Stimulated activated naive B cell treated with anti-CD40 and anti-IgM and Interleukin-4, amounts not matched to agents 10 μg/mL and 1 μg/mL and 100 μg/mL, for 72 hours (primary cell): ENCODE measurements around the gene PAX5.

Source experiments
- ATAC-seq, 2 donors: fragments of 150-1000 bp; cut with Tn5 transposase; replicated peaks; 2 replicates each; pipeline ENCODE4 v1.10.0; 2021; ENCODE audit warnings: moderate library complexity in 1 of 2
- DNase-seq: peaks from one replicate; pipeline ENCODE4 v3.0.0; 2021
- H3K27ac Mint-ChIP-seq: one replicate; pipeline ENCODE4 v1.8.0; 2022; ENCODE audit warnings: mild to moderate bottlenecking, mixed read lengths
- H3K27me3 Mint-ChIP-seq, 2 donors: one replicate each; pipeline ENCODE4 v1.8.0; 2022; ENCODE audit warnings: mixed read lengths in 2 of 2
- H3K36me3 Mint-ChIP-seq, 2 donors: one replicate each; pipeline ENCODE4 v1.8.0; 2022; ENCODE audit warnings: mixed read lengths in 2 of 2, mild to moderate bottlenecking in 1 of 2
- H3K4me1 Mint-ChIP-seq, 2 donors: one replicate each; pipeline ENCODE4 v1.8.0; 2022; ENCODE audit warnings: mixed read lengths in 2 of 2, mild to moderate bottlenecking in 1 of 2
- H3K4me3 Mint-ChIP-seq, 2 donors: one replicate each; pipeline ENCODE4 v1.8.0; 2022; ENCODE audit warnings: mild to moderate bottlenecking in 2 of 2, mixed read lengths in 2 of 2, moderate library complexity in 1 of 2
- H3K9me3 Mint-ChIP-seq, 2 donors: one replicate each; pipeline ENCODE4 v1.8.0; 2022; ENCODE audit warnings: mixed read lengths in 2 of 2, mild to moderate bottlenecking in 1 of 2

Gene PAX5

GRCh38 chr9:37033141-37033540 is 927 bp downstream of the PAX5 start:
- H3K36me3 Mint-ChIP-seq = peaks cover 34 to 60% of the 10 kb centered on the region in 2 donors
- peak overlapping the region; percentile 89 to 91 for H3K4me3 Mint-ChIP-seq
- H3K27ac Mint-ChIP-seq = peak overlapping the region; percentile 96
- no peak for DNase-seq
- no peaks in the 10 kb centered on the region for H3K27me3 Mint-ChIP-seq
- H3K4me1 Mint-ChIP-seq = peaks cover 45 to 61% of the 10 kb centered on the region in 2 donors
- H3K9me3 Mint-ChIP-seq = no peaks in the 10 kb centered on the region
- no peak for ATAC-seq

DNA sequence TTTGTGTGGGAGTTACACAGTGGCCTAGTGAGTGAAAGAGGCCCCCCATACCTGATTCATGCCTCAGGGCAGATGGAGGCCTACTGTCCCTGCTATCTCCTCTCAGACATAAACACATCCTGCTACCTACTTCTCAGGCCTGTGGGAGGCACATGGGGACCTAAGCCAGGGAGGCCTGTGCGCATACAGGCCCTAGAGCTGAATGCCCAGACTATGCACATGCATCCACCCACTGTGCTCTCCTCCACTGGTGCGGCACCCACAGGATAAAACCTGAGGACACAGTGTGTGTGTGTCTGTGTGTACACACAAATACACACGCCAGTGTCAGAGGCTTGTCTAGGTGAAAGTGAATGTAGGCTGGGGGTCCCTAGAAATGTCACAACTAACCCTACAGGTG is 1.4 kb downstream of the PAX5 start:
- peak; percentile 30 to 36 for ATAC-seq
- Mint-ChIP-seq H3K4me3 (peak overlapping the region; percentile 89 to 91), H3K9me3 (no peaks in the 10 kb centered on the region), H3K36me3 (peaks cover 36 to 62% of the 10 kb centered on the region in 2 donors), H3K4me1 (peaks cover 47 to 61% of the 10 kb centered on the region in 2 donors), H3K27me3 (no peaks in the 10 kb centered on the region), H3K27ac (peak overlapping the region; percentile 96)
- DNase-seq = peak; percentile 65

- H3K36me3 Mint-ChIP-seq = peaks cover 37 to 62% of the 10 kb centered on the region in 2 donors
- no peaks in the 10 kb centered on the region for H3K27me3 Mint-ChIP-seq
- no peaks in the 10 kb centered on the region for H3K9me3 Mint-ChIP-seq
- ATAC-seq (no peak), DNase-seq (no peak)
- H3K27ac Mint-ChIP-seq = peak overlapping the region; percentile 96
- H3K4me1 Mint-ChIP-seq = peaks cover 43 to 63% of the 10 kb centered on the region in 2 donors
- H3K4me3 Mint-ChIP-seq = peak overlapping the region; percentile 89 to 91
These were observed 2.2 kb downstream of the PAX5 start for GRCh38 chr9:37031902-37032301.

DNA sequence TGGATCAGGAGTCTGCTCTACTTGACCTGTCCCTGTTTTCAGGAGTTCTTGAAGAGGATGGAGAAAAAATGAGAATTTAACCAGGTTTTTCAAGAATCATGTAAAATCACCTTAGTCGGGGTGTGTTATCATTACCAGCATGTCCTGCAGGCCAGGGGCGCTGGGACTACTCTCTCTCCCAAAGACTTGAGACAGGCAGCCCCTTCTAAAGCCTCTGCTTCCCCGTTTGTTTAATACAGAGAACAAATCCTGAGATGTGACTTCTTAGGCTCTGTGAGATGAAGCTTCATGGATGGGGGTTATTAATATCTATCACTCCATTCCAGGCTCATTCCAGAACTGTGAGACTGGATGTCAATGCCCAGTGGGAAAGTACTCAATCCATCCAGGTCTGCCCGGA is 3.0 kb downstream of the PAX5 start:
- Mint-ChIP-seq H3K4me3 (peak overlapping the region; percentile 89 to 91), H3K36me3 (peaks cover 39 to 63% of the 10 kb centered on the region in 2 donors), H3K9me3 (no peaks in the 10 kb centered on the region), H3K4me1 (peaks cover 41 to 58% of the 10 kb centered on the region in 2 donors), H3K27ac (peak overlapping the region; percentile 96), H3K27me3 (no peaks in the 10 kb centered on the region)
- ATAC-seq = no peak
- DNase-seq = no peak

- Mint-ChIP-seq H3K27ac (peak overlapping the region; percentile 97), H3K4me3 (peak overlapping the region; percentile 89 to 91), H3K27me3 (no peaks in the 10 kb centered on the region), H3K9me3 (no peaks in the 10 kb centered on the region), H3K4me1 (peaks cover 38 to 58% of the 10 kb centered on the region in 2 donors), H3K36me3 (peaks cover 40 to 63% of the 10 kb centered on the region in 2 donors)
- DNase-seq (peak; percentile 44), ATAC-seq (peak; percentile 6)
These were observed 3.5 kb downstream of the PAX5 start for GRCh38 chr9:37030611-37030939.

- Mint-ChIP-seq H3K9me3 (no peaks in the 10 kb centered on the region), H3K36me3 (peaks cover 44 to 64% of the 10 kb centered on the region in 2 donors), H3K4me3 (peak overlapping the region; percentile 89 to 91), H3K4me1 (peaks cover 38 to 57% of the 10 kb centered on the region in 2 donors), H3K27me3 (no peaks in the 10 kb centered on the region), H3K27ac (peak overlapping the region; percentile 97)
- DNase-seq (peak; percentile 47), ATAC-seq (peak in 1 of 2 donors; percentile 5)
These were observed 4.1 kb downstream of the PAX5 start for GRCh38 chr9:37029776-37030610.

DNA sequence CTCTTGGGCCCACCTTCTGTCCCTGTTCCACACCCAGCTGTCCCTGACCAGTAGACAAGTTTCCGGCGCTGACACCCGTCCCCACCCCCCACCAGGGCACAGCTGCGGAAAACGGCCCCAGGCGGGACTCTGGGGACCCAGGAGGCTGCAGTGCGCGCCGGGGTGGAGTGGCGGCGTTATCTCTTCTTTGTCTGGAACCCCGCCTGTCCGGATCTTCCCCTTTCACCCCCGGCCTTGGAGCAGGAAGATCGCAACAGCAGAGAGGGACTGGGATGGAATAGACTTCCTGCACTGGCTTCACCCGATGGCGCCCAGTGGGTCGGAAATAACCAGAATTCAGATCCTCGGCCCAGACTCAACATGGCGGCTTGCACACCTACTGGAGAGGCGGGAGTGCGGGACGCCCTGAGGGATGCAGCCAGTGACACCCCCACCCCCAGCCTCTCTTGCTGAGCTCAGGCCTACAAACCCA is 4.7 kb downstream of the PAX5 start:
- ATAC-seq (no peak), DNase-seq (no peak)
- Mint-ChIP-seq H3K27me3 (no peaks in the 10 kb centered on the region), H3K9me3 (no peaks in the 10 kb centered on the region), H3K27ac (peak overlapping the region; percentile 97), H3K4me3 (peak overlapping the region; percentile 89 to 91), H3K36me3 (peaks cover 50 to 67% of the 10 kb centered on the region in 2 donors), H3K4me1 (peaks cover 38 to 58% of the 10 kb centered on the region in 2 donors)

GRCh38 chr9:37028420-37029031 is 5.5 kb downstream of the PAX5 start:
- ATAC-seq = no peak
- no peak for DNase-seq
- no peaks in the 10 kb centered on the region for H3K27me3 Mint-ChIP-seq
- peak overlapping the region; percentile 98 for H3K27ac Mint-ChIP-seq
- no peaks in the 10 kb centered on the region for H3K9me3 Mint-ChIP-seq
- H3K36me3 Mint-ChIP-seq = peaks cover 54 to 73% of the 10 kb centered on the region in 2 donors
- H3K4me3 Mint-ChIP-seq = peak overlapping the region; percentile 89 to 91
- H3K4me1 Mint-ChIP-seq = peaks cover 45 to 66% of the 10 kb centered on the region in 2 donors

DNA sequence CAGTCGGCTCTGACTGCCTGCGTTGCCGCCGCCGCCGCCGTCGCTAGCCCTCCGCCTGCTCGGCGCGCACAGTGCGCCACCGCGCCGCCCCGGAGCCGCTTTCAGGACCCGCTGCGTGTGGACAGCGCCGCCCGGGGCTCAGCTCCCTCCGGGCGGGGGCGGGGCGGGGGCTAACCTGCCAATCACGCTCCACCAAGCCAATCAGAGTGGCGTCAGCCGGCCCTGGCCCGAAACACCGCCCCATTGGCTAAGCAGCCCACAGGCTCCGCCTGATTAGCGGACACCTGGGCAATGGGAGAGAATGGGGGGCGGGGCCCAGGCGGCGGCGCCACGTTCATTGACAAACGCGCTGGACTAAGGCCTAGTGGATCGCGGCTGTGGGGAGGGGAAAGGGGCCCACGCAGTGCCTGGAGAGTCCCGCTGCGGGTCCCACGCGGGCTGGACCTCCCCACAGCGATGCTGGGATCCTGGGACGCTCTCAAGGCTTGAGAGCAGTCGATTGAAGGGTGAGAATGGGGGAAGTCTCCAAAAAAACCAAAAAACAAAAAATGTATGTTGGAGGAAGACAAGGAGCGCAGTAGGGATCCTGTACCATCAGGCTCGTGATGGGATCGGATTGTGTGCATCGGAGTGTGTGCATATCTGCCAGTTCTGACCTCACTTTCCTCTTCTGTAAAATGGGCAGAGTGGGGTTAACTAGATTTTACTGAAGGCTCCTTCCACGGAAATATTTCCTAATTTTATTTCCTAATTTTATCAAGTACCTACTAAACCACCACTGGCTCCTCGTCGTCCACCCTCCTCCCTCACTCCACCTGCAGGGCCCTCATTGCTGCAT is 6.3 kb downstream of the PAX5 start:
- peak overlapping the region; percentile 98 for H3K27ac Mint-ChIP-seq
- H3K4me3 Mint-ChIP-seq = peak overlapping the region; percentile 89 to 91
- H3K4me1 Mint-ChIP-seq = peaks cover 50 to 72% of the 10 kb centered on the region in 2 donors
- DNase-seq (peak; percentile 98), ATAC-seq (peak; percentile 83 to 87)
- no peaks in the 10 kb centered on the region for H3K9me3 Mint-ChIP-seq
- peaks cover 57 to 73% of the 10 kb centered on the region in 2 donors for H3K36me3 Mint-ChIP-seq
- no peaks in the 10 kb centered on the region for H3K27me3 Mint-ChIP-seq

DNA sequence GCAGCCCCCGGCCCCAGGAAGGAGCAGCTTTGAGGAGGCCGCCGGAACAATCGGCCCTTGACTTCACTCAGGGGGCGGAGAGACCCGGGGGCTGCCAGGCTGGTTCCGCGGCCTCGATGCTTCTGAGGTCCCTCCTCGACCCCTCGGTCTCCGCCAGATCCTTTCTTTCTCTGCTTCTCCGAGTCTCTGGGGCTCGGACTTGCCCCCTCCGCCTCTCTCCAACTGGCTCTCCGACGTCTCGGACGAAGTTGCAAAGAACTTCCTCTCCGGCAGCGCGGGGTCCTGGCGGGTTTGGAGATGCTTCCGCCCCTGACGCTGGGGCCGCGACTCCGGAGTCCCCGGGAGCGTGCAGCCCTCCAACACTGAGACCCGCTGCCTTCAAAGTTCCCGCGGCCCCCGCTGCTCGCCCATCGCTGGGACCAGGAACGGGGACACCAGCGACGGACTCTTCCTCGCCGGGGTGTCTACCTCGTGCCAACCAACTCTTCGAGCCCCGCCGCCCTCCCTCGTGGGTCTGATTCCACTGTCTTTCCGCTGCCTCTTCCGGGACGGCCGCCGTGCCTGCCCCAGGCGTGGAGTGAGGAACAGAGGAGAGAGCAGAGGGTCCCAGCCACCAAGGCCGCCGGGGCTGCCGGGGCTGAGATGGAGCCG is 7.0 kb downstream of the PAX5 start:
- H3K4me3 Mint-ChIP-seq = peak overlapping the region; percentile 89 to 91
- no peaks in the 10 kb centered on the region for H3K9me3 Mint-ChIP-seq

GRCh38 chr9:37026113-37026930 is 7.7 kb downstream of the PAX5 start:
- peak overlapping the region; percentile 97 for H3K27ac Mint-ChIP-seq
- peaks cover 43 to 72% of the 10 kb centered on the region in 2 donors for H3K4me1 Mint-ChIP-seq
- peak overlapping the region; percentile 89 to 91 for H3K4me3 Mint-ChIP-seq
- peaks cover 64 to 70% of the 10 kb centered on the region in 2 donors for H3K36me3 Mint-ChIP-seq
- DNase-seq (no peak), ATAC-seq (peak in 1 of 2 donors; percentile 3)
- H3K9me3 Mint-ChIP-seq = no peaks in the 10 kb centered on the region
- no peaks in the 10 kb centered on the region for H3K27me3 Mint-ChIP-seq

More for the DNA sequence above, 7.0 kb downstream of the PAX5 start:
- ATAC-seq (peak; percentile 5 to 6), DNase-seq (no peak)
- Mint-ChIP-seq H3K27ac (peak overlapping the region; percentile 97), H3K27me3 (no peaks in the 10 kb centered on the region), H3K4me1 (peaks cover 47 to 72% of the 10 kb centered on the region in 2 donors), H3K36me3 (peaks cover 58 to 68% of the 10 kb centered on the region in 2 donors)

- Mint-ChIP-seq H3K4me3 (peak overlapping the region; percentile 89 to 91), H3K9me3 (no peaks in the 10 kb centered on the region), H3K27ac (peak overlapping the region; percentile 97), H3K27me3 (no peaks in the 10 kb centered on the region), H3K36me3 (peaks cover 66 to 72% of the 10 kb centered on the region in 2 donors), H3K4me1 (peaks cover 41 to 71% of the 10 kb centered on the region in 2 donors)
- DNase-seq = no peak
- no peak for ATAC-seq
These were observed 8.3 kb downstream of the PAX5 start for GRCh38 chr9:37025823-37026112.
